Panc1 (cell line): ENCODE data around the gene KAT5. TPM values are rescaled to one million over a fixed set of nuclear protein-coding genes. Genes with fewer than 3 reads are reported as not detected.

ENCODE experiments used
- ATAC-seq: fragments of 200-7000 bp; cut with Tn5 transposase; 2 replicates; pipeline ENCODE4 v1.9.1; 2020; ENCODE audit warnings: mild to moderate bottlenecking, moderate library complexity
- BruUV-seq: library from RNA; stranded (reverse); fragments of 400-500 nt; replicated peaks from 2 replicates; lab custom pipeline; 2021; lab: Mats Ljungman, UMichigan
- CTCF ChIA-PET: fragments of 300-600 bp; sonication (Branson Sonifier 250); formaldehyde crosslinking; loops from one replicate; lab custom pipeline; 2022; ENCODE audit warnings: antibody characterized with exemption; lab: Charles Lee
- POLR2A ChIA-PET: fragments of 300-600 bp; sonication (Branson Sonifier 250); formaldehyde crosslinking; loops from one replicate; lab custom pipeline; 2022; ENCODE audit warnings: antibody characterized with exemption; lab: Charles Lee
- DNase-seq: peaks from one replicate; pipeline ENCODE4 v3.0.0-alpha.2; 2010; ENCODE audit warnings: low read depth, low spot score
- H3K27ac ChIP-seq: 2 replicates; pipeline ENCODE4 v1.5.1; 2011; ENCODE audit warnings: mild to moderate bottlenecking, low read length, inconsistent platforms
- H3K27me3 ChIP-seq: fragments of 200-500 bp; sonication (Bioruptor generic); 2 replicates; pipeline ENCODE4 v1.6.0; 2014; ENCODE audit warnings: low read length, inconsistent platforms; ENCODE audit not compliant: control insufficient read depth, insufficient read depth
- H3K36me3 ChIP-seq: fragments of 200-500 bp; sonication (Bioruptor generic); 2 replicates; pipeline ENCODE4 v1.5.1; 2014; ENCODE audit warnings: inconsistent platforms, mild to moderate bottlenecking, low read length, moderate library complexity; ENCODE audit not compliant: control insufficient read depth, insufficient read depth
- H3K4me1 ChIP-seq: 2 replicates; pipeline ENCODE4 v1.5.1; 2011; ENCODE audit warnings: inconsistent platforms, mild to moderate bottlenecking, low read length, moderate library complexity; ENCODE audit not compliant: control insufficient read depth, insufficient read depth
- H3K4me3 ChIP-seq, 2 experiments: 2 replicates each; pipeline ENCODE4 v1.5.1; 2011 to 2012; ENCODE audit warnings: low read depth in 2 of 2, low read length in 2 of 2, mild to moderate bottlenecking in 2 of 2, inconsistent platforms in 1 of 2, moderate library complexity in 1 of 2
- H3K9me3 ChIP-seq: fragments of 200-500 bp; sonication (Bioruptor generic); 2 replicates; pipeline ENCODE4 v1.5.1; 2014; ENCODE audit warnings: low read depth, mild to moderate bottlenecking, inconsistent platforms, low read length, moderate library complexity; ENCODE audit not compliant: control insufficient read depth, insufficient read depth
- CTCF ChIP-seq: fragments of 450-650 bp; IDR thresholded peaks from 2 replicates; pipeline ENCODE4 v1.5.1; 2017; ENCODE audit warnings: mild to moderate bottlenecking
- POLR2AphosphoS5 ChIP-seq: IDR thresholded peaks from 2 replicates; pipeline ENCODE4 v1.6.1; 2012; ENCODE audit warnings: mild to moderate bottlenecking, low read depth, low read length, moderate library complexity
- REST ChIP-seq, 2 experiments: IDR thresholded peaks; 2 replicates each; pipeline ENCODE4 v1.6.1; 2011 to 2012; ENCODE audit warnings: low read depth in 2 of 2, control low read depth in 1 of 2, low read length in 1 of 2, mild to moderate bottlenecking in 1 of 2, moderate library complexity in 1 of 2; ENCODE audit not compliant: insufficient read depth in 1 of 2
- SIN3A ChIP-seq: IDR thresholded peaks from 2 replicates; pipeline ENCODE4 v1.6.1; 2012; ENCODE audit warnings: low read depth, mild to moderate bottlenecking, low read length, moderate library complexity, borderline replicate concordance; ENCODE audit not compliant: insufficient read depth
- TCF7L2 ChIP-seq: IDR thresholded peaks from 2 replicates; pipeline ENCODE4 v1.6.1; 2011; ENCODE audit warnings: mild to moderate bottlenecking, low read depth, low read length, inconsistent platforms
- in situ Hi-C: cut with HindIII; loops from 2 replicates; pipeline ENCODE4 v1.10.0; 2016; ENCODE audit warnings: low sequenced_read_pairs, low pct_unique_long_range_greater_than_20kb
- intact Hi-C: fragments of 100-400 bp; cut with micrococcal nuclease; formaldehyde crosslinking; loops from one replicate; pipeline ENCODE4 v1.10.0; 2022; ENCODE audit not compliant: unreplicated experiment
- total RNA-seq: library from RNA; stranded (reverse); gene quantifications from one replicate; pipeline ENCODE4 v1.2.1, GENCODE V29; 2021; ENCODE audit not compliant: unreplicated experiment

KAT5 gene
- total RNA-seq, 1 experiment from 2014 or later: 84.2 TPM

GRCh38 chr11:65717906-65718305 lies 5.9 kb downstream of the KAT5 start:
- Histone ChIP-seq H3K4me3 (no peak overlapping the region), H3K27me3 (no peaks in the 10 kb centered on the region), H3K36me3 (peaks cover 24% of the 10 kb centered on the region; the same call in 1 of the 2 replicates), H3K4me1 (peaks cover 18% of the 10 kb centered on the region), H3K27ac (no peak overlapping the region), H3K9me3 (no peaks in the 10 kb centered on the region)
- in situ Hi-C loops: no loop called here
- no TSS peak for BruUV-seq
- CTCF ChIA-PET: no interaction called here
- TF ChIP-seq SIN3A: no peak
- TF ChIP-seq REST (IDR thresholded peaks at IDR 0.05; ENCODE audit: insufficient read depth in 1 of 2, low read depth in 2 of 2, low read length in 1 of 2): no peak
- TF ChIP-seq CTCF: no peak
- TF ChIP-seq TCF7L2: no peak
- no peak; the same call in 1 of the 2 replicates for TF ChIP-seq POLR2AphosphoS5
- ATAC-seq (no peak), DNase-seq (no peak)
- POLR2A ChIA-PET: interaction anchor here (0.5 to 0.6 kb wide), 2 partner anchors 13 to 127 kb away, joined by 3 to 16 read pairs; no protein-coding TSS in a partner anchor
- intact Hi-C loops: no loop called here

GRCh38 chr11:65718531-65718930 lies 6.5 kb downstream of the KAT5 start:
- peaks cover 14% of the 10 kb centered on the region for H3K4me1 ChIP-seq
- CTCF ChIA-PET: no interaction called here
- ATAC-seq: no peak
- in situ Hi-C loops (no loop called here), intact Hi-C loops (no loop called here)
- no peaks in the 10 kb centered on the region for H3K27me3 ChIP-seq
- peaks cover 20% of the 10 kb centered on the region; the same call in 1 of the 2 replicates for H3K36me3 ChIP-seq
- POLR2A ChIA-PET: no interaction called here
- DNase-seq: no peak
- peak overlapping the region; percentile 83; the same call in 1 of the 2 replicates for H3K27ac ChIP-seq
- TF ChIP-seq TCF7L2: no peak
- peak overlapping the region in 1 of 2 experiments; percentile 72; a peak in 3 of 4 replicates for H3K4me3 ChIP-seq
- no peaks in the 10 kb centered on the region for H3K9me3 ChIP-seq
- no TSS peak for BruUV-seq

GRCh38 chr11:65718964-65719492 lies 7.0 kb downstream of the KAT5 start:
- intact Hi-C loops: no loop called here
- Histone ChIP-seq H3K4me1 (peaks cover 14% of the 10 kb centered on the region), H3K4me3 (peak overlapping the region; percentile 72 to 82), H3K9me3 (no peaks in the 10 kb centered on the region), H3K27me3 (no peaks in the 10 kb centered on the region), H3K27ac (peak overlapping the region; percentile 83), H3K36me3 (peaks cover 17% of the 10 kb centered on the region; the same call in 1 of the 2 replicates)
- CTCF ChIA-PET: interaction anchor here (2.1 kb wide), 1 partner anchor 61 kb away, joined by 8 read pairs; no protein-coding TSS in a partner anchor
- ATAC-seq (peak; percentile 47), DNase-seq (no peak)
- BruUV-seq: no TSS peak
- POLR2A ChIA-PET: no interaction called here
- in situ Hi-C loops: no loop called here
- TF ChIP-seq REST (IDR thresholded peaks at IDR 0.05; ENCODE audit: insufficient read depth in 1 of 2, low read depth in 2 of 2, low read length in 1 of 2) (0 out of 4 replicates have a peak, but pooled peaks of 1 of the 2 experiments have one; percentile 26), CTCF (no peak), SIN3A (0 out of 2 replicates have a peak, but pooled peaks have one; percentile 64), TCF7L2 (no peak)
